RWPE1 (cell line): ENCODE measurements around the gene CRB2.

Experiments
- CTCF ChIA-PET: fragments of 350-600 bp; sonication (Branson Sonifier 250); formaldehyde crosslinking; extraction: SDS; loops from one replicate; lab custom pipeline; 2021; lab: Yijun Ruan, JAX
- POLR2A ChIA-PET: fragments of 400-600 bp; formaldehyde crosslinking; extraction: SDS; loops from one replicate; lab custom pipeline; 2020; ENCODE audit warnings: antibody characterized with exemption; ENCODE audit not compliant: low non-redundant PET; lab: Yijun Ruan, JAX
- DNase-seq: peaks from one replicate; pipeline ENCODE4 v3.0.0; 2012; ENCODE audit warnings: low spot score
- H3K27ac ChIP-seq: fragments of 450-650 bp; 2 replicates; pipeline ENCODE4 v1.5.1; 2017
- CTCF ChIP-seq: fragments of 450-650 bp; conservative IDR thresholded peaks from 2 replicates; pipeline ENCODE4 v1.5.1; 2017; ENCODE audit warnings: low read depth, mild to moderate bottlenecking

CRB2 gene

GRCh38 chr9:123421801-123422455, 65.9 kb downstream of the CRB2 start:
- no peak for DNase-seq

GRCh38 chr9:123422635-123423310, 66.8 kb downstream of the CRB2 start:
- ChIA-PET CTCF (no interaction called here), POLR2A (interaction anchor here (0.6 kb wide), 1 partner anchor 1052 kb away, joined by 3 read pairs; no protein-coding TSS in a partner anchor)
- no peak for DNase-seq
- no peak overlapping the region for H3K27ac ChIP-seq
- no peak for TF ChIP-seq CTCF

More at GRCh38 chr9:123421801-123422455, 65.9 kb downstream of the CRB2 start:
- H3K27ac ChIP-seq = no peak overlapping the region
- TF ChIP-seq CTCF = no peak
- POLR2A ChIA-PET = no interaction called here
- CTCF ChIA-PET = interaction anchor here (0.7 kb wide), 1 partner anchor 64 kb away, joined by 8 read pairs; no protein-coding TSS in a partner anchor

GRCh38 chr9:123423311-123423640, 67.3 kb downstream of the CRB2 start:
- ChIA-PET POLR2A (interaction anchor here (0.6 kb wide), 1 partner anchor 1053 kb away, joined by 3 read pairs; no protein-coding TSS in a partner anchor), CTCF (no interaction called here)
- no peak for TF ChIP-seq CTCF
- H3K27ac ChIP-seq = no peak overlapping the region
- no peak for DNase-seq

- CTCF ChIA-PET = no interaction called here
- TF ChIP-seq CTCF = no peak
- DNase-seq = no peak
These were observed 68.1 kb downstream of the CRB2 start for GRCh38 chr9:123424131-123424530.

GRCh38 chr9:123424552-123425225, 68.7 kb downstream of the CRB2 start:
- CTCF ChIA-PET = interaction anchor here (1.2 kb wide), 1 partner anchor 13 kb away, joined by 6 read pairs; no protein-coding TSS in a partner anchor

More at GRCh38 chr9:123424131-123424530, 68.1 kb downstream of the CRB2 start:
- H3K27ac ChIP-seq = no peak overlapping the region
- POLR2A ChIA-PET = no interaction called here

More at GRCh38 chr9:123424552-123425225, 68.7 kb downstream of the CRB2 start:
- no peak for DNase-seq
- no peak overlapping the region for H3K27ac ChIP-seq
- no peak for TF ChIP-seq CTCF
- POLR2A ChIA-PET = no interaction called here
